ENCODE data around the gene ALPI.
"Not testable (repeated sequence)": the region's sequence is repeated elsewhere in the genome, so short reads cannot be mapped to it uniquely, and the experiment has no call there.

- TF ChIP-seq CTCF (conservative IDR thresholded peaks at IDR 0.05; ENCODE audit: low read depth, low read length); EZH2phosphoT487 (IDR thresholded peaks at IDR 0.05; ENCODE audit: borderline replicate concordance, low read length): not testable (repeated sequence)
Observed at GRCh38 chr2:232409617-232410016, 46.3 kb upstream of the ALPI start.
